ENCODE measurements around the gene UXT. TPM values are rescaled to one million over a fixed set of nuclear protein-coding genes. Genes with fewer than 3 reads are reported as not detected.
A peak's percentile ranks its signal among the peaks of the same experiment; 100 is the strongest.

UXT gene
- total RNA-seq, 6 experiments from 2014 or later = 40.2 to 53.5 (median 49.5) TPM

DNA sequence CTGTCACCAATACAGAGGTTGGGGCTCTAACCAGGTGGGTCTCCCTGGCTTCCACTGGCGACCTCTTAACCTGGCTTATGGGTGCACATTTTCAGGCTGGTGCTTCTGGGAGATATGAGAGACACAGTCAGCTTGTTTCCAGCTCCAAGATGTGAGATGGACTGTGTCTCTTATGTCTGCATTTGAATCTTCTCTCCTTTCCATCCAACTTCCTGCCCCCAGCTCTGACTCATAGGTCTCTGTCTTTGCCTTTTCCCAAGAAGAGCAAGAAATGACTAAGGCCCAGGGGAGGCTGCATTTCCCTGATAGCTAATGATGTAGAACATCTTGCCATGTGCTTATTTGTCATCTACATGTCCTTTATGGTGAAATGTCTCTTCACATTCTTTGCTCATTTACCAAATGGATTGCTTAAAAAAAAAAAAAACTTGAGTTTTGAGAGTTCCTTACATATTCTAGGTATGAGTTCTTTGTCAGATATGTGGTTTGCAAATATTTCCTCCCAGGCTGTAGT lies 3.2 kb upstream of the UXT start:
- Histone ChIP-seq H3K4me3 (no peak overlapping the region), H3K27ac (no peak overlapping the region), H3K36me3 (peaks cover 0 to 3% (median 0%) of the 10 kb centered on the region in 4 donors), H3K9me3 (no peaks in the 10 kb centered on the region), H3K27me3 (no peaks in the 10 kb centered on the region), H3K4me1 (no peaks in the 10 kb centered on the region)
- 0% methylated on average over 1 of the region's 1 CpG for WGBS (ENCODE audit: insufficient coverage, low coverage, low lambda C conversion rate, missing lambda C conversion rate)
- TF ChIP-seq POLR2A (IDR thresholded peaks at IDR 0.05) = no peak
- TF ChIP-seq, protein P1, sequence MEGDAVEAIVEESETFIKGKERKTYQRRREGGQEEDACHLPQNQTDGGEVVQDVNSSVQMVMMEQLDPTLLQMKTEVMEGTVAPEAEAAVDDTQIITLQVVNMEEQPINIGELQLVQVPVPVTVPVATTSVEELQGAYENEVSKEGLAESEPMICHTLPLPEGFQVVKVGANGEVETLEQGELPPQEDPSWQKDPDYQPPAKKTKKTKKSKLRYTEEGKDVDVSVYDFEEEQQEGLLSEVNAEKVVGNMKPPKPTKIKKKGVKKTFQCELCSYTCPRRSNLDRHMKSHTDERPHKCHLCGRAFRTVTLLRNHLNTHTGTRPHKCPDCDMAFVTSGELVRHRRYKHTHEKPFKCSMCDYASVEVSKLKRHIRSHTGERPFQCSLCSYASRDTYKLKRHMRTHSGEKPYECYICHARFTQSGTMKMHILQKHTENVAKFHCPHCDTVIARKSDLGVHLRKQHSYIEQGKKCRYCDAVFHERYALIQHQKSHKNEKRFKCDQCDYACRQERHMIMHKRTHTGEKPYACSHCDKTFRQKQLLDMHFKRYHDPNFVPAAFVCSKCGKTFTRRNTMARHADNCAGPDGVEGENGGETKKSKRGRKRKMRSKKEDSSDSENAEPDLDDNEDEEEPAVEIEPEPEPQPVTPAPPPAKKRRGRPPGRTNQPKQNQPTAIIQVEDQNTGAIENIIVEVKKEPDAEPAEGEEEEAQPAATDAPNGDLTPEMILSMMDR (IDR thresholded peaks at IDR 0.05) = no peak
- ATAC-seq = no peak
- intact Hi-C loops (cut with DNase I) = no loop called here
- DNase-seq = no peak

DNA sequence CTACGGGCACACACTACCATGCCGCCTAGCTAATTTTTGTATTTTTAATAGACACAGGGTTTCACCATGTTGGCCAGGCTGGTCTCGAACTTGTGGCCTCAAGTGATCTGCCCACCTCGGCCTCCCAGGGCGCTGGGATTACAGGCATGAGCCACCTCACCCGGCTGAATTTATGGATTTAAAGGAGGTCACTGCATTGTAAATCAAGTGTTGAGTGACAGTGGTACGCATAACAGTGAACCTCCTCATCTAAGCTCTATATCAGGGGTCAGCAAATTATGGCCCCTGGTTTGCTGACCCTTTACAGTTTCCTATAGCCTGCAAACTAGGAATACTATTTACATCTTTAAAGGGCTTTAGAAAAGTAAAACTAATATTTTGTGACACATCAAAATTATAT lies 2.6 kb upstream of the UXT start:
- Histone ChIP-seq H3K27ac (no peak overlapping the region), H3K27me3 (no peaks in the 10 kb centered on the region), H3K4me1 (no peaks in the 10 kb centered on the region), H3K9me3 (no peaks in the 10 kb centered on the region), H3K4me3 (no peak overlapping the region), H3K36me3 (peaks cover 0 to 10% (median under 1%) of the 10 kb centered on the region in 4 donors)
- 83% methylated on average over 1 of the region's 7 CpGs for WGBS (ENCODE audit: insufficient coverage, low coverage, low lambda C conversion rate, missing lambda C conversion rate)
- no peak for ATAC-seq
- intact Hi-C loops (cut with DNase I) = no loop called here
- no peak for DNase-seq
- TF ChIP-seq POLR2A (IDR thresholded peaks at IDR 0.05) = no peak
- TF ChIP-seq, protein P1 (IDR thresholded peaks at IDR 0.05) = no peak

DNA sequence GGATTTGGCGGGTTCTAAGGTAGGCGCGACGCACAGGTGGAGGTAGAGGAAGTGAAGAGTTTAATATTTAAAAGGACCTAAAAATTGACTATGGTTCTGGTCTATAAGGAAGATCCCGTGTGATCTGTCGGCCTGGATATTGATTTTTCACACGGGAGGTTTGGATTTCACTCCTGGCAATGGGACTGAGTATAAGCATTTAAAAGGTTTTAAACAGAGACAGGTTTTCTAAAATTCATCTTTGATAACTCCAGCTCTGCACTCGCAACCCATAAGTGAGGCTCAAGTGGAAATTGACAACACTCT lies 394 bp upstream of the UXT start:
- H3K9me3 ChIP-seq = no peaks in the 10 kb centered on the region
- intact Hi-C loops (cut with DNase I) = no loop called here
- H3K27ac ChIP-seq = peak overlapping the region; percentile 91 to 98 (median 98)
- no peak for TF ChIP-seq POLR2A (IDR thresholded peaks at IDR 0.05)
- TF ChIP-seq, protein P1 (IDR thresholded peaks at IDR 0.05) = no peak
- WGBS (ENCODE audit: insufficient coverage, low coverage, low lambda C conversion rate, missing lambda C conversion rate) = 24% methylated on average over 8 of the region's 8 CpGs
- ATAC-seq = no peak
- peaks cover 0 to 14% (median under 1%) of the 10 kb centered on the region in 4 donors for H3K36me3 ChIP-seq
- H3K27me3 ChIP-seq = no peaks in the 10 kb centered on the region
- no peaks in the 10 kb centered on the region for H3K4me1 ChIP-seq
- DNase-seq = no peak
- H3K4me3 ChIP-seq = peak overlapping the region; percentile 45 to 62 (median 61)

DNA sequence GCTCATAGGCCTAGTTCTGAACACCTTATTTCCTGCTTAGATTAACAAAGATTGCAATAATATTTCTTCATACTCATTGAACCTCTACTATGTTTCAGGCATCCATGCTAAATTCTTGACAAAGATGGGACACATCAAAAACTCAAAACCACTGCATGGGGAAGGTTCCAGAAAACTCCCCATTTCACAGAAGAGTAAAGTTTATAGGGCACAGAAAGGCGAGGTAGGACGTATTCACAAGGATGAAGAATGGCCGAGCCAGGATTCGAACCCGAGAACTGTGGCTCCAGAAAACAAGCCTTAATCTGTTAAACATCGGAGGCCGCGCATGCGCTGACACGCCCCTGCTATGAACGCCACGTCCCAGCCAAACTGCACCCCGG lies 688 bp downstream of the UXT start:
- Histone ChIP-seq H3K27ac (peak overlapping the region; percentile 91 to 98 (median 98)), H3K9me3 (no peaks in the 10 kb centered on the region), H3K36me3 (peaks cover 0 to 14% (median under 1%) of the 10 kb centered on the region in 4 donors), H3K4me3 (peak overlapping the region; percentile 45 to 62 (median 61)), H3K27me3 (no peaks in the 10 kb centered on the region), H3K4me1 (no peaks in the 10 kb centered on the region)
- ATAC-seq = no peak
- TF ChIP-seq, protein P1 (IDR thresholded peaks at IDR 0.05) = no peak
- no peak for TF ChIP-seq POLR2A (IDR thresholded peaks at IDR 0.05)
- WGBS (ENCODE audit: insufficient coverage, low coverage, low lambda C conversion rate, missing lambda C conversion rate) = 40% methylated on average over 13 of the region's 13 CpGs
- intact Hi-C loops (cut with DNase I) = no loop called here
- DNase-seq = no peak

All from right lobe of liver (tissue), 6 donors.